ENCODE results near the gene ZBTB44.

ZBTB44 gene

GRCh38 chr11:130327716-130328115 is 13.0 kb upstream of the ZBTB44 start:
- no peaks in the 10 kb centered on the region for H3K9me3 ChIP-seq
- H3K4me1 ChIP-seq, result no peaks in the 10 kb centered on the region
- H3K27me3 ChIP-seq, result no peaks in the 10 kb centered on the region
- DNase-seq, result no peak
- intact Hi-C loops (cut with DNase I; ENCODE audit: low total_unique reads), result no loop called here
- H3K4me3 ChIP-seq, result no peak overlapping the region
- H3K36me3 ChIP-seq, result no peaks in the 10 kb centered on the region
- TF ChIP-seq CTCF (IDR thresholded peaks at IDR 0.05), result no peak
- H3K27ac ChIP-seq, result no peak overlapping the region

GRCh38 chr11:130325691-130326090 is 11.0 kb upstream of the ZBTB44 start:
- intact Hi-C loops (cut with DNase I; ENCODE audit: low total_unique reads), result no loop called here
- DNase-seq, result no peak
- TF ChIP-seq CTCF (IDR thresholded peaks at IDR 0.05), result no peak

GRCh38 chr11:130323452-130324450 is 9.0 kb upstream of the ZBTB44 start:
- Histone ChIP-seq H3K9me3 (peaks cover 0 to 9% (median 0%) of the 10 kb centered on the region in 3 donors), H3K27ac (no peak overlapping the region), H3K4me1 (peaks cover 0 to 2% (median under 1%) of the 10 kb centered on the region in 4 donors), H3K4me3 (no peak overlapping the region), H3K27me3 (no peaks in the 10 kb centered on the region), H3K36me3 (no peaks in the 10 kb centered on the region)
- no peak for DNase-seq
- intact Hi-C loops (cut with DNase I; ENCODE audit: low total_unique reads), result no loop called here
- TF ChIP-seq CTCF (IDR thresholded peaks at IDR 0.05), result no peak

More at GRCh38 chr11:130325691-130326090, 11.0 kb upstream of the ZBTB44 start:
- H3K4me1 ChIP-seq, result no peaks in the 10 kb centered on the region
- no peaks in the 10 kb centered on the region for H3K27me3 ChIP-seq
- no peaks in the 10 kb centered on the region for H3K36me3 ChIP-seq
- H3K4me3 ChIP-seq, result no peak overlapping the region
- H3K27ac ChIP-seq, result no peak overlapping the region
- peaks cover 0 to 9% (median 0%) of the 10 kb centered on the region in 3 donors for H3K9me3 ChIP-seq

GRCh38 chr11:130322126-130322525 is 7.4 kb upstream of the ZBTB44 start:
- Histone ChIP-seq H3K4me1 (peaks cover 0 to 3% (median 2%) of the 10 kb centered on the region in 4 donors), H3K27ac (no peak overlapping the region), H3K27me3 (no peaks in the 10 kb centered on the region), H3K36me3 (no peaks in the 10 kb centered on the region), H3K4me3 (no peak overlapping the region), H3K9me3 (peaks cover 0 to 9% (median 0%) of the 10 kb centered on the region in 3 donors)
- no peak for DNase-seq
- intact Hi-C loops (cut with DNase I; ENCODE audit: low total_unique reads), result no loop called here
- no peak for TF ChIP-seq CTCF (IDR thresholded peaks at IDR 0.05)

GRCh38 chr11:130318031-130318673 is 3.4 kb upstream of the ZBTB44 start:
- Histone ChIP-seq H3K4me3 (no peak overlapping the region), H3K27ac (no peak overlapping the region), H3K9me3 (peaks cover 0 to 9% (median 0%) of the 10 kb centered on the region in 3 donors), H3K27me3 (no peaks in the 10 kb centered on the region), H3K4me1 (peaks cover 0 to 11% (median 3%) of the 10 kb centered on the region in 4 donors), H3K36me3 (no peaks in the 10 kb centered on the region)
- TF ChIP-seq CTCF (IDR thresholded peaks at IDR 0.05), result no peak
- intact Hi-C loops (cut with DNase I; ENCODE audit: low total_unique reads), result loop anchor here (10.0 kb wide), 3 partner anchors 313 to 577 kb away; partner anchors contain the start of gene PRDM10
- no peak for DNase-seq
